Subcutaneous adipose tissue (tissue), 4 donors: Measurements from ENCODE around the gene GNG10. TPM values are rescaled to one million over a fixed set of nuclear protein-coding genes. Genes with fewer than 3 reads are reported as not detected.

Experiments used
- CTCF ChIP-seq: fragments of 450-650 bp; IDR thresholded peaks from one replicate; pipeline ENCODE4 v1.5.1; 2016; ENCODE audit warnings: low read depth, mild to moderate bottlenecking, control low read depth, antibody characterized with exemption, moderate library complexity
- total RNA-seq, 4 donors: library from RNA; depleted of rRNA; stranded (reverse); fragments of >200 nt; gene quantifications; one replicate each; pipeline ENCODE4 v1.1.0, GENCODE V29; 2016

Gene GNG10
- total RNA-seq, 4 donors from 2014 or later: 79.9 to 125 (median 105) TPM

- TF ChIP-seq CTCF: no peak
Observed at GRCh38 chr9:111658943-111659342, 2.5 kb upstream of the GNG10 start.

- TF ChIP-seq CTCF: no peak
Observed at GRCh38 chr9:111659691-111660090, 1.7 kb upstream of the GNG10 start.

- no peak for TF ChIP-seq CTCF
Observed at GRCh38 chr9:111661802-111662521, 557 bp downstream of the GNG10 start.

GRCh38 chr9:111662576-111663300 lies 1.3 kb downstream of the GNG10 start:
- TF ChIP-seq CTCF: no peak

- TF ChIP-seq CTCF: no peak
Observed at GRCh38 chr9:111663301-111663823, 2.0 kb downstream of the GNG10 start.

GRCh38 chr9:111668026-111668573 lies 6.7 kb downstream of the GNG10 start:
- TF ChIP-seq CTCF: no peak

GRCh38 chr9:111674319-111674718 lies 12.9 kb downstream of the GNG10 start:
- TF ChIP-seq CTCF: no peak
